Activated CD8-positive, alpha-beta memory T cell treated with anti-CD3 and anti-CD28 coated beads, Interleukin-2, amount 50 U/mL, for 24 hours (primary cell): Measurements from ENCODE around the gene DMRTB1.

ENCODE experiments used
- DNase-seq: peaks from one replicate; pipeline ENCODE4 v3.0.0-alpha.2; 2020; ENCODE audit errors: extremely low read depth

DMRTB1 gene

GRCh38 chr1:53463961-53464899 is 5.0 kb downstream of the DMRTB1 start:
- no peak for DNase-seq

GRCh38 chr1:53465023-53465957 is 6.1 kb downstream of the DMRTB1 start:
- DNase-seq = no peak

GRCh38 chr1:53467391-53467790 is 8.2 kb downstream of the DMRTB1 start:
- no peak for DNase-seq

- no peak for DNase-seq
These were observed 9.2 kb downstream of the DMRTB1 start for GRCh38 chr1:53468374-53468773.

GRCh38 chr1:53469373-53469772 is 10.2 kb downstream of the DMRTB1 start:
- no peak for DNase-seq

- DNase-seq = no peak
These were observed 11.0 kb downstream of the DMRTB1 start for GRCh38 chr1:53470155-53470554.

- DNase-seq = no peak
These were observed 11.4 kb downstream of the DMRTB1 start for GRCh38 chr1:53470584-53470983.

GRCh38 chr1:53471000-53471399 is 11.8 kb downstream of the DMRTB1 start:
- DNase-seq = no peak

GRCh38 chr1:53473463-53473862 is 14.3 kb downstream of the DMRTB1 start:
- no peak for DNase-seq

- DNase-seq = no peak
These were observed 16.5 kb downstream of the DMRTB1 start for GRCh38 chr1:53475664-53476063.

GRCh38 chr1:53476579-53476978 is 17.4 kb downstream of the DMRTB1 start:
- DNase-seq = no peak

- DNase-seq = no peak
These were observed 18.7 kb downstream of the DMRTB1 start for GRCh38 chr1:53477651-53478501.

- no peak for DNase-seq
These were observed 19.3 kb downstream of the DMRTB1 start for GRCh38 chr1:53478502-53478818.

- no peak for DNase-seq
These were observed 21.5 kb downstream of the DMRTB1 start for GRCh38 chr1:53480678-53481077.

- no peak for DNase-seq
These were observed 22.3 kb downstream of the DMRTB1 start for GRCh38 chr1:53481456-53481855.

GRCh38 chr1:53482441-53483153 is 23.4 kb downstream of the DMRTB1 start:
- no peak for DNase-seq

GRCh38 chr1:53483170-53483569 is 24.0 kb downstream of the DMRTB1 start:
- no peak for DNase-seq

- DNase-seq = no peak
These were observed 24.5 kb downstream of the DMRTB1 start for GRCh38 chr1:53483656-53484055.

GRCh38 chr1:53484705-53485477 is 25.7 kb downstream of the DMRTB1 start:
- no peak for DNase-seq
